HCT116 (cell line): ENCODE results near the gene ANKLE2. TPM values are rescaled to one million over a fixed set of nuclear protein-coding genes. Genes with fewer than 3 reads are reported as not detected.

ENCODE experiments used
- ATAC-seq: fragments of 200-7000 bp; cut with Tn5 transposase; 2 replicates; pipeline ENCODE4 v1.9.1; 2020; ENCODE audit warnings: mild to moderate bottlenecking, moderate library complexity
- BruUV-seq: library from RNA; stranded (reverse); fragments of 400-500 nt; replicated peaks from 2 replicates; lab custom pipeline; 2021; lab: Mats Ljungman, UMichigan
- CTCF ChIA-PET: fragments of 300-600 bp; sonication (Branson Sonifier 250); formaldehyde crosslinking; loops from one replicate; lab custom pipeline; 2021; ENCODE audit warnings: antibody characterized with exemption; lab: Charles Lee
- POLR2A ChIA-PET: fragments of 300-600, 350-600 bp; sonication (Branson Sonifier 250); formaldehyde crosslinking; loops from one replicate; lab custom pipeline; 2021; ENCODE audit warnings: antibody characterized with exemption; lab: Charles Lee
- RAD21 ChIA-PET, 2 experiments: fragments of 300-600 bp; sonication (Branson Sonifier 250); formaldehyde crosslinking; loops; one replicate each; lab custom pipeline; 2023; ENCODE audit warnings: low total read pairs in 2 of 2; ENCODE audit not compliant: uncharacterized antibody in 2 of 2, unreplicated experiment in 2 of 2, low non-redundant PET in 1 of 2; lab: Charles Lee
- DNase-seq: peaks from one replicate; pipeline ENCODE4 v3.0.0-alpha.2; 2010; ENCODE audit warnings: low read depth, low spot score
- H2AFZ ChIP-seq: fragments of 200-600 bp; shearing (Covaris generic), sonication (generic); 2 replicates; pipeline ENCODE4 v1.6.1; 2017; ENCODE audit warnings: low read depth, mixed run types, mixed read lengths, antibody characterized with exemption, low read length; ENCODE audit not compliant: poor library complexity, severe bottlenecking
- H3K27ac ChIP-seq: 2 replicates; pipeline ENCODE4 v1.5.1; 2012; ENCODE audit warnings: low read depth, low read length
- H3K27me3 ChIP-seq: fragments of 200-600 bp; sonication (generic); 2 replicates; pipeline ENCODE4 v1.6.1; 2016; ENCODE audit warnings: mixed run types, low read length, mixed read lengths; ENCODE audit not compliant: insufficient read depth
- H3K36me3 ChIP-seq, 2 experiments: fragments of 200-500 bp in 1 of 2; fragments of 200-600 bp in 1 of 2; sonication (Bioruptor generic) in 1 of 2; sonication (generic) in 1 of 2; 2 replicates each; pipeline versions ENCODE4 v1.5.1 to v1.6.1; 2014 to 2016; ENCODE audit warnings: low read length in 2 of 2, inconsistent platforms in 1 of 2, mixed read lengths in 1 of 2, mixed run types in 1 of 2; ENCODE audit not compliant: insufficient read depth in 2 of 2, control insufficient read depth in 1 of 2
- H3K4me1 ChIP-seq, 2 experiments: fragments of 200-600 bp in 1 of 2; sonication (generic) in 1 of 2; 2 replicates each; pipeline versions ENCODE4 v1.5.1 to v1.6.1; 2012 to 2017; ENCODE audit warnings: low read length in 2 of 2, inconsistent platforms in 1 of 2, mild to moderate bottlenecking in 1 of 2, mixed read lengths in 1 of 2, mixed run types in 1 of 2, moderate library complexity in 1 of 2; ENCODE audit not compliant: insufficient read depth in 2 of 2, control insufficient read depth in 1 of 2
- H3K4me2 ChIP-seq: fragments of 200-600 bp; sonication (generic); 2 replicates; pipeline ENCODE4 v1.6.1; 2017; ENCODE audit warnings: mixed run types, low read length, mixed read lengths
- H3K4me3 ChIP-seq, 2 experiments: fragments of 200-600 bp in 1 of 2; sonication (generic) in 1 of 2; replicated peaks in 1 of 2; 2 replicates each; pipeline ENCODE4 v1.5.1; 2011 to 2016; ENCODE audit warnings: low read length in 2 of 2, control low read depth in 1 of 2, low read depth in 1 of 2, mild to moderate bottlenecking in 1 of 2, mixed read lengths in 1 of 2, mixed run types in 1 of 2
- H3K79me2 ChIP-seq: fragments of 200-600 bp; sonication (generic); 2 replicates; pipeline ENCODE4 v1.6.1; 2017; ENCODE audit warnings: mild to moderate bottlenecking, mixed run types, low read length, moderate library complexity, mixed read lengths; ENCODE audit not compliant: insufficient read depth
- H3K9ac ChIP-seq: fragments of 200-600 bp; sonication (generic); 2 replicates; pipeline ENCODE4 v1.6.1; 2016; ENCODE audit warnings: low read length, mixed read lengths
- H3K9me2 ChIP-seq: fragments of 200-600 bp; sonication (generic), shearing (Covaris generic); 2 replicates; pipeline ENCODE4 v1.6.1; 2017; ENCODE audit warnings: mixed run types, mild to moderate bottlenecking, moderate library complexity; ENCODE audit not compliant: insufficient read depth
- H3K9me3 ChIP-seq, 2 experiments: fragments of 200-500 bp in 1 of 2; fragments of 200-600 bp in 1 of 2; sonication (Bioruptor generic) in 1 of 2; sonication (generic) in 1 of 2; 2 replicates each; pipeline ENCODE4 v1.6.1; 2014 to 2017; ENCODE audit warnings: low read length in 2 of 2, mixed read lengths in 2 of 2, inconsistent platforms in 1 of 2, low read depth in 1 of 2, mild to moderate bottlenecking in 1 of 2, mixed run types in 1 of 2, moderate library complexity in 1 of 2; ENCODE audit not compliant: control insufficient read depth in 1 of 2, insufficient read depth in 1 of 2
- H4K20me1 ChIP-seq: fragments of 200-600 bp; sonication (generic), shearing (Covaris generic); 2 replicates; pipeline ENCODE4 v1.6.1; 2017; ENCODE audit warnings: mixed run types, mild to moderate bottlenecking, moderate library complexity; ENCODE audit not compliant: insufficient read depth
- EGR1 ChIP-seq: IDR thresholded peaks from 2 replicates; pipeline ENCODE4 v1.6.1; 2012; ENCODE audit warnings: low read depth
- SP1 ChIP-seq: IDR thresholded peaks from 2 replicates; pipeline ENCODE4 v1.6.1; 2012; ENCODE audit warnings: low read depth
- TCF7L2 ChIP-seq: IDR thresholded peaks from 2 replicates; pipeline ENCODE4 v1.7.0; 2011; ENCODE audit warnings: borderline replicate concordance, inconsistent platforms; ENCODE audit not compliant: insufficient read depth, insufficient read length; ENCODE audit errors: extremely low read depth
- ZFX ChIP-seq: fragments of 450-650 bp; IDR thresholded peaks from 2 replicates; pipeline ENCODE4 v1.6.1; 2017
- intact Hi-C: fragments of 100-400 bp; cut with micrococcal nuclease; formaldehyde crosslinking; loops from 2 replicates; pipeline ENCODE4 v1.10.0; 2022
- total RNA-seq: library from RNA; stranded (reverse); gene quantifications from one replicate; pipeline ENCODE4 v1.2.1, GENCODE V29; 2021; ENCODE audit not compliant: unreplicated experiment
- TF ChIP-seq, protein P1 (sequence below): IDR thresholded peaks from 2 replicates; pipeline ENCODE4 v1.6.1; 2012
- TF ChIP-seq, protein P2 (sequence below): IDR thresholded peaks from 2 replicates; pipeline ENCODE4 v1.6.1; 2012

Gene ANKLE2
- total RNA-seq, 1 experiment from 2014 or later = 68.8 TPM

DNA sequence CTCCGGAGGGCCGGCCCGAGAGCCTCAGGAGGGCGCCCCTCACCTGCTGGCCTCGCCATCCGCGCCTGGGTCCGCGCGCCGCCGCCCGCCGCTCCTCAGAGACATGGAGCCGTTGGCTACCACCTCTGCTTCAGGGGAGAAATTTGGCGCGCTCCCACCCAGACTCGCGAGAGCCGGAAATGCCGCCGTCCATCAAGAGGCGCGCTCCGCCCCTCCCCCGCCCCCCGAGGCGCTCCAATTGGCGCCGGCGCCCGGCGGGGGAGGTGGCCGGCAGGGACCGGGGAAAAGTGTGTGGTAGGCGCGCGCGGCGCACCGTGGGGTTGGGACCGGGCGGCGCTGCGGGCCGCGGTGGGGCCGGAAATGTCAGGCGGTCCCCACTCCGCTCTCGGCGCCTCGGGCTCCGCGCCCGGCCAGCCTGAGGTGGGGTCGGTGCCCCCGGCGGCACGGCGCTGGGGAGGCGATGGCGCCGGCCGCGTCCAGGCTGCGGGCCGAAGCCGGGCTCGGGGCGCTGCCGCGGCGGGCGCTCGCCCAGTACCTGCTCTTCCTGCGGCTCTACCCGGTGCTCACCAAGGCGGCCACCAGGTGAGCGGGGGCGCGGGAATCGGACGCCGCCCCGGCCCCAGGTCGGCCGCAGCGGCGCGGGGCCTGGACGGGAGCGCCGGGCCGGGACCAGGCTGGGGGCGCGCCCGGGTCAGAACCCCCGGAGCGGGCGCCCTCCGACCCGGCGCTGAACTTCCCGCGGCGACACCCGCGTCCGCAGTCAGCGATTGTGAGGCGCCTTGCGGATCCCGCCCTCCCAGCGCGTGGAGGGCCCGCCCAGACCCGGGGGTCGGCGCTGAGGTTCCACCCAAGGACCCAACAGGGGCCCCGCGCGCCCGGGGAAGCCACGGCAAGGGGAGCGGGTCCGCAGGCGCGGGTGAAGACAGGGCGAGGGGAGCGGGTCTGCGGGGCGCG, 74.1 kb downstream of the ANKLE2 start, which contains the start of the genes POLE and PXMP2 (continued):
- TF ChIP-seq, protein P1, sequence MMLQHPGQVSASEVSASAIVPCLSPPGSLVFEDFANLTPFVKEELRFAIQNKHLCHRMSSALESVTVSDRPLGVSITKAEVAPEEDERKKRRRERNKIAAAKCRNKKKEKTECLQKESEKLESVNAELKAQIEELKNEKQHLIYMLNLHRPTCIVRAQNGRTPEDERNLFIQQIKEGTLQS = no peak
- TF ChIP-seq, protein P2, sequence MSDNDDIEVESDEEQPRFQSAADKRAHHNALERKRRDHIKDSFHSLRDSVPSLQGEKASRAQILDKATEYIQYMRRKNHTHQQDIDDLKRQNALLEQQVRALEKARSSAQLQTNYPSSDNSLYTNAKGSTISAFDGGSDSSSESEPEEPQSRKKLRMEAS = peak; percentile 58
- TF ChIP-seq EGR1 (peak; percentile 87), TCF7L2 (no peak)

DNA sequence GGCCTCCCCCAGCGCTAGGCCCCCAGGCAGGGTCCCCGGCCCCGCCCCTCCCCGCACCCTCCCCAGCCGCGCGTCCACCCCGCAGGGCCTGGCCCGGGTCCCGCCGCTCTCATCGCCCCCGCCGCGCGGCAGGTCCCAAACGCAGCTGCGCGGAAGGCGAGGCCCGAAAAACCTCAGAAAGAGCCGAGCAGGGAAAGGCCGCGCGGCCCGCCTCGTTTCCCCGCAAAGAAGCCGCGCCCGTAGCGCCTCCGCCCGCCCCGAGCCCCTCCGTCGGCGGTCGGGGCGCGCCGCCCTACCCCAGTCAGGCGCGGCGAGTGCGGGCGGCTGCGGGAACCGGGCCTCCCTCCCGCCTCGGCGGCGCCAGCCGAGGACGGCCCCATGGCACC, 74.8 kb downstream of the ANKLE2 start:
- Histone ChIP-seq H3K27me3 (no peaks in the 10 kb centered on the region), H3K9me2 (no peaks in the 10 kb centered on the region), H2AFZ (no peak overlapping the region), H4K20me1 (peaks cover 4% of the 10 kb centered on the region; the same call in 1 of the 2 replicates), H3K27ac (peak overlapping the region; percentile 89), H3K4me1 (peaks cover 8 to 19% of the 10 kb centered on the region in 2 experiments), H3K4me2 (peak overlapping the region; percentile 87), H3K4me3 (peak overlapping the region; percentile 66 to 72), H3K9me3 (no peaks in the 10 kb centered on the region), H3K36me3 (peaks cover 0 to 15% of the 10 kb centered on the region in 2 experiments; a peak in 3 of 4 replicates), H3K79me2 (peaks cover 59% of the 10 kb centered on the region), H3K9ac (peak overlapping the region; percentile 90)
- ChIA-PET RAD21 (no interaction called here), CTCF (no interaction called here), POLR2A (no interaction called here)
- ATAC-seq (peak; percentile 61), DNase-seq (no peak)
- TF ChIP-seq SP1 (no peak), ZFX (peak; percentile 65)
- intact Hi-C loops = loop anchor here (5.0 kb wide), 1 partner anchor 235 kb away; no protein-coding TSS in a partner anchor
- BruUV-seq = no TSS peak
